HL-60/S4 treated with retinoic acid at 250 ng/mL for 4 days and 3 days (cell line): ENCODE data around the gene ABCG1.

ENCODE experiments used
- in situ Hi-C: fragments of 300-500 bp; cut with MboI; formaldehyde crosslinking; loops from 2 replicates; pipeline ENCODE4 v1.7.0; 2022; ENCODE audit warnings: low sequenced_read_pairs

Gene ABCG1

GRCh38 chr21:42302076-42302650 is 83.2 kb downstream of the ABCG1 start:
- in situ Hi-C loops = no loop called here

- in situ Hi-C loops = no loop called here
Measured at GRCh38 chr21:42302794-42303193, 83.9 kb downstream of the ABCG1 start.

GRCh38 chr21:42303443-42303842 is 84.5 kb downstream of the ABCG1 start:
- in situ Hi-C loops = no loop called here

GRCh38 chr21:42304556-42305454 is 85.9 kb downstream of the ABCG1 start:
- in situ Hi-C loops = no loop called here

- in situ Hi-C loops = no loop called here
Measured at GRCh38 chr21:42305707-42306147, 86.8 kb downstream of the ABCG1 start.

GRCh38 chr21:42306366-42307035 is 87.6 kb downstream of the ABCG1 start:
- in situ Hi-C loops = no loop called here

DNA sequence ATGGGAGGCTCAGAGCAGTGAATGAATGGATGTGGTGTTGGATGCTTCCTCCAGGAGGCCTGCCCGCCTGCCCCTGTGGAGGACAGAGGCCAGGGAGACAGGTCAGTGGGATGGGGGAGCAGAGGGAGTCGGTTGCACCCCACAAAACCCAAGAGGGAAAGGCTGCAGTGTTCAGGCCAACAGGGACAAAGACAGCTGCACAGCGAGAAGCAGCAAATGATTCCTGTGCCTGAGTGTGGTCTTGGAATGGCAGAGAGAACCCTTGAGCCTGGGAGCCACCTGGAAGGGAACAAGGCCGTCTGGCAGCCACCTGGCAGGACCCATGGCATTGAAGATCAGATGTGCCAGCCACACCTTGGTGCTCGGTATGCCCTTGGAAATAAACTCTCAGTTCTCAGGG is 88.2 kb downstream of the ABCG1 start:
- in situ Hi-C loops = no loop called here

DNA sequence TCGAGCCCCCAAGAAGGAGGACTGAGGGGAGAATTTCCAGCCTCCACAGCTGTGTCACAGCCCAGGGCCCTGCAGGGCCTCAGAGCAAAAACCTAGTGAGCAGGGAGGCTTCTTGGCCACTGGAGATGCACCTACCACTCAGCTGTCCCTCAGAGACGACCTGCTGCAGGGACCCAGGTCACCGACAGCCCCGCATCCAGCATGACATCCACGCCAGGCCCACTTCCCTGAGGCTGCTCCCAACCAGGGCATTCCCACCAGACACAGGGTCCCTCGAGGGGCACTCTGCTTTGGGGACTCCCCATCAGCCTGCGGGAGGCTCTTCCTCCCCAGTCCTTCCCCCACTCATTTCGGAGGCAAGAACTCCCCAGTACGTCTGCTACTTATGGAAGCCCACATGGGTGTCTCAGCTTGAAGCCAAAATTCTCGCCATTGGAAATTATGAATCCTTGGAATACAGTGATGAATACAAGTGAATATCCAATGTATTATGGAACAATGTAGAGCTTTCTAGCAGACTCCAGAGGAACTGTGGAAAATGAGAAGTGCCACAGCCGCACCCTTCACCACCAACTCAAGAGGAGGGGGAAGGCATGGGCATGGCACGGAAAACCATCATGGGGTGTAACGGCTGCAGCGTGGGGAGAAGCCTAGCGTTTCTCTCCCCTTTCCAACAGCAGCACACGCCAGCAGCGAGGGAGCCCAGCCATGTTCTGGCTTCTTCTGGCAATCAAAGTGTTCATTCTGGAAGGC is 89.4 kb downstream of the ABCG1 start:
- in situ Hi-C loops = no loop called here

GRCh38 chr21:42308914-42309752 is 90.2 kb downstream of the ABCG1 start:
- in situ Hi-C loops = no loop called here

- in situ Hi-C loops = no loop called here
Measured at GRCh38 chr21:42309753-42310213, 90.8 kb downstream of the ABCG1 start.

GRCh38 chr21:42310411-42311001 is 91.6 kb downstream of the ABCG1 start:
- in situ Hi-C loops = no loop called here

DNA sequence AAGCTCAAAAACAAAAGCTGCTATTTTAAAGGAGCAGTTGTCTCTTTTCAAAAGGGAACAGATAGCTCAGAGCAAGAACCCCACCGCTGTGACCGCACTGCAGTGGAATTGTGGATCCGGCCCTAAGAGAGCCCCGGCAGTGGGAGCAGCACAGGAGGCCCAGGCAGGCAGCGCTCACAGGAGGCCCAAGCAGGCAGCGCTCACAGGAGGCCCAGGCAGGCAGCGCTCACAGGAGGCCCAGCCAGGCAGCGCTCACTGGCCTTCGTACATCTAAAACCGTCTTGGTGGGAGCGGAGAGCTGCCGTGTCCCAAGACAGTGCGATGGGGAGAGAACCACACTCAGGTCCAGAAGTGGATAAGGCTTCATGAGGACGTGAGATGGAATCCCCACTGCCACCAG is 92.2 kb downstream of the ABCG1 start:
- in situ Hi-C loops = no loop called here

GRCh38 chr21:42311816-42312625 is 93.1 kb downstream of the ABCG1 start:
- in situ Hi-C loops = no loop called here

GRCh38 chr21:42312626-42313104 is 93.7 kb downstream of the ABCG1 start:
- in situ Hi-C loops = no loop called here

- in situ Hi-C loops = no loop called here
Measured at GRCh38 chr21:42313501-42313969, 94.6 kb downstream of the ABCG1 start.

- in situ Hi-C loops = no loop called here
Measured at GRCh38 chr21:42314616-42315295, 95.8 kb downstream of the ABCG1 start.

GRCh38 chr21:42315296-42315891 is 96.5 kb downstream of the ABCG1 start, which contains the start of gene TFF3:
TFF3 (minus strand) TSS chr21:42315409; CDS start chr21:42315374, 35 bp downstream.
- in situ Hi-C loops = no loop called here
